ENCODE measurements around the gene HS3ST4.
"Not testable (repeated sequence)": the region's sequence is repeated elsewhere in the genome, so short reads cannot be mapped to it uniquely, and the experiment has no call there.

DNA sequence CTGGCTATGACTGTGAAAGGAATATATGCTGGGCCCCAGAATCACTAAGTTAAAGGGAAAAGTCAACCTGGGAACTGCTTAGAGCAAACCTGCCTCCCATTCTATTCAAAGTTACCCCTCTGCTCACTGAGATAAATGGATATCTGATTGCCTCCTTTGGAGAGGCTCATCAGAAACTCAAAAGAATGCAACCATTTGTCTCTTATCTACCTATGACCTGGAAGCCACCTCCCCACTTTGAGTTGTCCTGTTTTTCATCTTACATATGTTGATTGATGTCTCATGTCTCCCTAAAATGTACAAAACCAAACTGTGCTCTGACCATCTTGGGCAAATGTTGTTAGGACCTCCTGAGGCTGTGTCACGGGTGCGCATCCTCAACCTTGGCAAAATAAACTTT lies 84.5 kb downstream of the HS3ST4 start:
- TF ChIP-seq EP300 (IDR thresholded peaks at IDR 0.05) = not testable (repeated sequence)
- TF ChIP-seq, protein P1, sequence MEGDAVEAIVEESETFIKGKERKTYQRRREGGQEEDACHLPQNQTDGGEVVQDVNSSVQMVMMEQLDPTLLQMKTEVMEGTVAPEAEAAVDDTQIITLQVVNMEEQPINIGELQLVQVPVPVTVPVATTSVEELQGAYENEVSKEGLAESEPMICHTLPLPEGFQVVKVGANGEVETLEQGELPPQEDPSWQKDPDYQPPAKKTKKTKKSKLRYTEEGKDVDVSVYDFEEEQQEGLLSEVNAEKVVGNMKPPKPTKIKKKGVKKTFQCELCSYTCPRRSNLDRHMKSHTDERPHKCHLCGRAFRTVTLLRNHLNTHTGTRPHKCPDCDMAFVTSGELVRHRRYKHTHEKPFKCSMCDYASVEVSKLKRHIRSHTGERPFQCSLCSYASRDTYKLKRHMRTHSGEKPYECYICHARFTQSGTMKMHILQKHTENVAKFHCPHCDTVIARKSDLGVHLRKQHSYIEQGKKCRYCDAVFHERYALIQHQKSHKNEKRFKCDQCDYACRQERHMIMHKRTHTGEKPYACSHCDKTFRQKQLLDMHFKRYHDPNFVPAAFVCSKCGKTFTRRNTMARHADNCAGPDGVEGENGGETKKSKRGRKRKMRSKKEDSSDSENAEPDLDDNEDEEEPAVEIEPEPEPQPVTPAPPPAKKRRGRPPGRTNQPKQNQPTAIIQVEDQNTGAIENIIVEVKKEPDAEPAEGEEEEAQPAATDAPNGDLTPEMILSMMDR (IDR thresholded peaks at IDR 0.05) = not testable (repeated sequence)

Measured in tibial nerve (tissue), 4 donors.